Measurements from ENCODE around the gene NRTN. TPM values are rescaled to one million over a fixed set of nuclear protein-coding genes. Genes with fewer than 3 reads are reported as not detected.
"Not testable (repeated sequence)": the region's sequence is repeated elsewhere in the genome, so short reads cannot be mapped to it uniquely, and the experiment has no call there.

NRTN gene
- total RNA-seq, 3 donors from 2014 or later (not counting 1 experiment from before 2014, with no cell fraction given) = 0.33 to 0.34 TPM; not detected in 1

DNA sequence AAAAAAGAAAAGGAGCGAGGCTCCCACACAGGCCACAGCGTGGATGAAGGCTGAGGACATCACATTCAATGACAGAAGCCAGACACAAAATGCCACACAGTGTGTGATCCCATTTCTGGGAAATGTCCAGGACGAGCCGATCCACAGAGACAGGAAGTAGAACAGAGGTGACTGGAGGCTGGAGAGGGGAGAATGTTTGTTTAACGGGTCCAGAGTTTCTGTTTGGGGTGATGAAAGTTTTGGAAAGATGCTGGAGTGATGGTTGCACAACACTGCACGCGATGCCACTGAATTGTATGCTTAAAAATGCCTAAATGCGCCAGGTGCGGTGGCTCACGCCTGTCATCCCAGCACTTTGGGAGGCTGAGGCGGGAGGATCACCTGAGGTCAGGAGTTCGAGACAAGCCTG lies 66.1 kb downstream of the NRTN start:
- H3K27ac Mint-ChIP-seq = no peak overlapping the region
- 86% methylated on average over 12 of the region's 12 CpGs for WGBS (ENCODE audit: insufficient coverage)
- intact Hi-C loops (cut with micrococcal nuclease) = no loop called here
- H3K4me1 ChIP-seq (ENCODE audit: control insufficient read depth, insufficient read depth, low read length) = peaks cover 3% of the 10 kb centered on the region
- no peaks in the 10 kb centered on the region for H3K27me3 Mint-ChIP-seq (ENCODE audit: low read depth in 2 of 2)
- H3K27me3 ChIP-seq (ENCODE audit: control insufficient read depth, insufficient read depth, low read length) = no peaks in the 10 kb centered on the region
- no peaks in the 10 kb centered on the region for H3K36me3 Mint-ChIP-seq
- no peak overlapping the region for H3K27ac ChIP-seq (ENCODE audit: low read length)
- TF ChIP-seq, protein P1, sequence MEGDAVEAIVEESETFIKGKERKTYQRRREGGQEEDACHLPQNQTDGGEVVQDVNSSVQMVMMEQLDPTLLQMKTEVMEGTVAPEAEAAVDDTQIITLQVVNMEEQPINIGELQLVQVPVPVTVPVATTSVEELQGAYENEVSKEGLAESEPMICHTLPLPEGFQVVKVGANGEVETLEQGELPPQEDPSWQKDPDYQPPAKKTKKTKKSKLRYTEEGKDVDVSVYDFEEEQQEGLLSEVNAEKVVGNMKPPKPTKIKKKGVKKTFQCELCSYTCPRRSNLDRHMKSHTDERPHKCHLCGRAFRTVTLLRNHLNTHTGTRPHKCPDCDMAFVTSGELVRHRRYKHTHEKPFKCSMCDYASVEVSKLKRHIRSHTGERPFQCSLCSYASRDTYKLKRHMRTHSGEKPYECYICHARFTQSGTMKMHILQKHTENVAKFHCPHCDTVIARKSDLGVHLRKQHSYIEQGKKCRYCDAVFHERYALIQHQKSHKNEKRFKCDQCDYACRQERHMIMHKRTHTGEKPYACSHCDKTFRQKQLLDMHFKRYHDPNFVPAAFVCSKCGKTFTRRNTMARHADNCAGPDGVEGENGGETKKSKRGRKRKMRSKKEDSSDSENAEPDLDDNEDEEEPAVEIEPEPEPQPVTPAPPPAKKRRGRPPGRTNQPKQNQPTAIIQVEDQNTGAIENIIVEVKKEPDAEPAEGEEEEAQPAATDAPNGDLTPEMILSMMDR (IDR thresholded peaks at IDR 0.05) = no peak
- H3K4me3 ChIP-seq (ENCODE audit: low read length) = no peak overlapping the region
- no peak overlapping the region for H3K4me3 Mint-ChIP-seq
- H3K9me3 Mint-ChIP-seq = no peaks in the 10 kb centered on the region
- H3K4me1 Mint-ChIP-seq = peaks cover 1 to 2% of the 10 kb centered on the region in 2 donors
- H3K9me3 ChIP-seq (ENCODE audit: control insufficient read depth, insufficient read depth, low read length) = no peaks in the 10 kb centered on the region
- no peaks in the 10 kb centered on the region for H3K36me3 ChIP-seq (ENCODE audit: control insufficient read depth, insufficient read depth, low read length)
- DNase-seq (no peak), ATAC-seq (no peak)

GRCh38 chr19:5873617-5874199 lies 68.8 kb downstream of the NRTN start:
- Mint-ChIP-seq H3K4me3 (no peak overlapping the region), H3K27me3 (ENCODE audit: low read depth in 2 of 2) (peaks cover 0 to 6% of the 10 kb centered on the region in 2 donors)
- no peak for ATAC-seq

DNA sequence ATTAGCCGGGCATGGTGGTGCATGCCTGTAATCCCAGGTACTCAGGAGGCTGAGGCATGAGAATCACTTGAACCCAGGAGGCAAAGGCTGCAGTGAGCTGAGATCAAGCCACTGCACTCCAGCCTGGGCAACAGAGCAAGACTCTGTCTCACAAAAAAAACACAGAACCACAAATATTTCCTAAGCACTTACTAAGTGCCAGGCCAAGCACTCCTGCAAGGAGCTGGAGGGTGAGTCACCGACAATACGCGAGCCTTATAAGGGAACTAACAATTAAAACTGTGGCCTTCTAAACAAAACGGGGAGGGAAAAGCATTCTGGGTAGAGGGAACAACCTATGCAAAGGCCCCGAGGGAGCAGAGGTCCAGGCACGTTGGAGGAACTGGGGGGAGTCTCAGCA lies 69.6 kb downstream of the NRTN start:
- H3K36me3 ChIP-seq (ENCODE audit: control insufficient read depth, insufficient read depth, low read length); H3K4me1 ChIP-seq (ENCODE audit: control insufficient read depth, insufficient read depth, low read length); H3K27ac Mint-ChIP-seq; H3K27ac ChIP-seq (ENCODE audit: low read length); H3K4me3 ChIP-seq (ENCODE audit: low read length); H3K4me3 Mint-ChIP-seq; H3K27me3 Mint-ChIP-seq (ENCODE audit: low read depth in 2 of 2); DNase-seq; ATAC-seq; H3K27me3 ChIP-seq (ENCODE audit: control insufficient read depth, insufficient read depth, low read length); intact Hi-C loops (cut with micrococcal nuclease); H3K4me1 Mint-ChIP-seq; H3K36me3 Mint-ChIP-seq; H3K9me3 Mint-ChIP-seq; H3K9me3 ChIP-seq (ENCODE audit: control insufficient read depth, insufficient read depth, low read length): not testable (repeated sequence)
- 90% methylated on average over 7 of the region's 7 CpGs for whole genome bisulfite sequencing (ENCODE audit: insufficient coverage)

More at GRCh38 chr19:5873617-5874199, 68.8 kb downstream of the NRTN start:
- 92% methylated on average over 12 of the region's 12 CpGs for WGBS (ENCODE audit: insufficient coverage)
- H3K4me1 Mint-ChIP-seq = no peaks in the 10 kb centered on the region
- no peak overlapping the region for H3K27ac Mint-ChIP-seq
- H3K36me3 Mint-ChIP-seq = no peaks in the 10 kb centered on the region
- Histone ChIP-seq H3K4me3 (ENCODE audit: low read length) (no peak overlapping the region), H3K36me3 (ENCODE audit: control insufficient read depth, insufficient read depth, low read length) (no peaks in the 10 kb centered on the region), H3K9me3 (ENCODE audit: control insufficient read depth, insufficient read depth, low read length) (no peaks in the 10 kb centered on the region), H3K4me1 (ENCODE audit: control insufficient read depth, insufficient read depth, low read length) (no peaks in the 10 kb centered on the region), H3K27ac (ENCODE audit: low read length) (no peak overlapping the region), H3K27me3 (ENCODE audit: control insufficient read depth, insufficient read depth, low read length) (no peaks in the 10 kb centered on the region)
- H3K9me3 Mint-ChIP-seq = no peaks in the 10 kb centered on the region
- DNase-seq = no peak
- TF ChIP-seq, protein P1 (IDR thresholded peaks at IDR 0.05) = no peak
- intact Hi-C loops (cut with micrococcal nuclease) = no loop called here

DNA sequence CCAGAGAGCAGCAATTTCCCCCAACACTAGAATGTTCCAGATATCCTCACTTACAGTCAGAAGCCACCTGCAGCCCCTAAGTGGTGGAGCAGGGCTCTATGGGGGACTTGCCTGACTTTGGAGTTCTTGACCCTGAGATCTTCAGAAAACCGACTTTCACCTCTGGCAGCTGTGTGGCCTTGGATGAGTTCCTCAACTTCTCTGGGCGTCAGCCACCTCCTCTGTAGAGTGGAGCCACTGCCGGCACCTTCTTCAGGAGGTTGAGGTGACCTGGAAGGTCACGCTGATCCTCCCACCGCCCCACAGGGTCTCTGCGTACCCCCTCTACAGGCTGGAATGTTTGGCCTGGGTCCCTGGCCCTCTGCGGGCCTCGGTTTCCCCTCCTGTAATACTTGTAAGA lies 72.6 kb downstream of the NRTN start:
- no peak overlapping the region for H3K27ac Mint-ChIP-seq
- TF ChIP-seq, protein P1 (IDR thresholded peaks at IDR 0.05) = no peak
- no peaks in the 10 kb centered on the region for H3K36me3 Mint-ChIP-seq
- DNase-seq (no peak), ATAC-seq (no peak)
- Histone ChIP-seq H3K27me3 (ENCODE audit: control insufficient read depth, insufficient read depth, low read length) (peaks cover 5% of the 10 kb centered on the region), H3K27ac (ENCODE audit: low read length) (no peak overlapping the region), H3K36me3 (ENCODE audit: control insufficient read depth, insufficient read depth, low read length) (no peaks in the 10 kb centered on the region), H3K9me3 (ENCODE audit: control insufficient read depth, insufficient read depth, low read length) (no peaks in the 10 kb centered on the region), H3K4me3 (ENCODE audit: low read length) (no peak overlapping the region), H3K4me1 (ENCODE audit: control insufficient read depth, insufficient read depth, low read length) (no peaks in the 10 kb centered on the region)
- 83% methylated on average over 8 of the region's 8 CpGs for WGBS (ENCODE audit: insufficient coverage)
- no peak overlapping the region for H3K4me3 Mint-ChIP-seq
- H3K4me1 Mint-ChIP-seq = no peaks in the 10 kb centered on the region
- H3K9me3 Mint-ChIP-seq = no peaks in the 10 kb centered on the region
- intact Hi-C loops (cut with micrococcal nuclease) = no loop called here
- peaks cover 0 to 12% of the 10 kb centered on the region in 2 donors for H3K27me3 Mint-ChIP-seq (ENCODE audit: low read depth in 2 of 2)
